ENCODE data around the gene SMAD3.
"Not testable (repeated sequence)": the region's sequence is repeated elsewhere in the genome, so short reads cannot be mapped to it uniquely, and the experiment has no call there.

The SMAD3 gene

DNA sequence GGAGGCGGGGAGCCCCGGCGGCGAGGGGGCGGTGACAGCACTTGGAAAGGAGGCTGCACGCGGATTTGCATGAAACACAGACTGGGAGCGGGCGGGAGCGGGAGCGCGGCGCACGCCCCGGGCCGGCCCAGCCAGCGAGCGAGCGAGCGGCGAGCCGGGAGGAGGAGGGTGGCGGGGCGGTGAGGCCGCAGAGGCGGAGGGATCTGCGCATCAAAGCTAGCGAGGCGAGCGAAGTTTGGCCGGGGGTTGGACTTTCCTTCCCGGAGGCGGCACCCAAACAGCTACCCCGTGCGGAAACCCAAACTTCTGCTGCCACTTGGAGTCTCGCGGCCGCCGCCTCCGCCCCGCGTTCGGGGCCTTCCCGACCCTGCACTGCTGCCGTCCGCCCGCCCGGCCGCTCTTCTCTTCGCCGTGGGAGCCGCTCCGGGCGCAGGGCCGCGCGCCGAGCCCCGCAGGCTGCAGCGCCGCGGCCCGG lies at the start of gene SMAD3:
Gene SMAD3, plus strand, starts transcription at position 72 of the 475 bp plus-strand sequence. CDS start 553 bp downstream, outside the sequence.
- DNase-seq (ENCODE audit: low spot score) = peak; percentile 92

DNA sequence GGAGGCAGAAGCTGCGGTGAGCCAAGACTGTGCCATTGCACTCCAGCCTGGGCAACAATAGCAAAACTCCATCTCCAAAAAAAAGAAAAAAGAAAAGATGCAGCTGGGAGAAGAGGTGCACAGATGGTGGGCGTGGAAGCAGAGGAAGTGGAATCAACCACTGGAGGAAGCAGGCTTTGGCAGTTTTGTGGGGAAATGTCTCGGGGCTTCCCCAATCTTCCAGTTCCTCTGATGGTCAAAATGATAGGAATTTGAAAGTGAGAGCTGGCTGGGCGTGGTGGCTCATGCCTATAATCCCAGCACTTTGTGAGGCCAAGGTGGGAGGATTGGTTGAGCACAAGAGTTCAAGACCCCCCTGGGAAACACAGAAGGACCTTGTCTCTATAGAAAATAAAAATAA lies 48.1 kb upstream of the SMAD3 start:
- DNase-seq (ENCODE audit: low spot score) = no peak

DNA sequence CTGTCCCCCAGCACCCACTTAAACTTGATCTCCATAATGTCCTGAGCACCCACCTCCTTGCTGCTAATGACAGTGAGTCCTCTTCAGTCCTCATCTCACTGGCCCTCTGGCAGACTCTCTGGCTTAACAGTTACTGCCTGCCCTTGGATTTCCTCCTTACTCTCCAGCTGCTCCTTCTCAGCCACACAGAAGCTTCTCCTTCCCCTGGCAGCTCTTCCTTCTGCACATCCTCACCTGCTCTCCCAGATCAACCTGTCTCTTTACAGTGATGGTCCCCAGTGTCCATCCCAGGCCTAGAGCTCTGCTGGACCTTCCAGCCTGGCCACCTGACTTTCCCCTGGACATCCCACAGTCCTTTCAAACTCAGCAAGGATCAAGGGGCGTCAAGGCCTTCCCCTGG lies 47.4 kb upstream of the SMAD3 start:
- DNase-seq (ENCODE audit: low spot score) = no peak

DNA sequence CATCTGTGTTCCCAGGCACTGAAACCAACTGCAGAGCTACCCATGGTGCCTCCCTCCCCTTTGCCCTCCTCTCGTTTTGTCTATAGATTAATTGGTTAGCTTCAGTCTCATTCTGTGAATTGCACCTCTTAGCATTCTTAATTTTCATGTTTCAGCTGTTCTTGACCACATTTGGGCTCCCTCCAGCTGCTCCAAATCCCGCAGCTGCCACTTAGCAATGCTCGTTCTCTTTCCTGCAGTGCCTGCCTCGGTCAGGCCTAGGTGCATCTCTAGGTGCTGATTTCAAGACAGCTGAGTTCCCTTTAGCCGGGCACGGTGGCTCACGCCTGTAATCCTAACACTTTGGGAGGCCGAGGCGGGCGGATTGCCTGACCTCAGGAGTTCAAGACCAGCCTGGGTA lies 47.0 kb upstream of the SMAD3 start:
- DNase-seq (ENCODE audit: low spot score) = no peak

DNA sequence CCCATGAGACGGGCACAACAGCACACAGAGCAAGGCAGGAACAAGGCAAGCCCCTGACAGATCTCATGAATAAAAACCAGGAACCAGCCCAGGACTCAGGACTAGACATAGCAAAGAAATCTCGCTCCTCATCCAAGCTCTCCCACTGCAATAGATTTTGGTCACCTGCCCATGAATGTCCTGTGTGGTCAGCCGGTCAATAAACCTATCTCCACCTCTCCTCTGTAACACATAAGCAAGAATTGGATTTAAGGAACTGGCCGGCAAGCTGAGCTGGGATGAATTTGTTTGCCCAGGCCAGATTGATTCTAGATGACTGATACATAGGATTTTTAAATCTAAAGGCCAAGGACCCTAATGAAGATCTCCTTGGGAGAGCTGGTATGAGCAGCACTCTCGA lies 46.3 kb upstream of the SMAD3 start:
- no peak for DNase-seq (ENCODE audit: low spot score)

DNA sequence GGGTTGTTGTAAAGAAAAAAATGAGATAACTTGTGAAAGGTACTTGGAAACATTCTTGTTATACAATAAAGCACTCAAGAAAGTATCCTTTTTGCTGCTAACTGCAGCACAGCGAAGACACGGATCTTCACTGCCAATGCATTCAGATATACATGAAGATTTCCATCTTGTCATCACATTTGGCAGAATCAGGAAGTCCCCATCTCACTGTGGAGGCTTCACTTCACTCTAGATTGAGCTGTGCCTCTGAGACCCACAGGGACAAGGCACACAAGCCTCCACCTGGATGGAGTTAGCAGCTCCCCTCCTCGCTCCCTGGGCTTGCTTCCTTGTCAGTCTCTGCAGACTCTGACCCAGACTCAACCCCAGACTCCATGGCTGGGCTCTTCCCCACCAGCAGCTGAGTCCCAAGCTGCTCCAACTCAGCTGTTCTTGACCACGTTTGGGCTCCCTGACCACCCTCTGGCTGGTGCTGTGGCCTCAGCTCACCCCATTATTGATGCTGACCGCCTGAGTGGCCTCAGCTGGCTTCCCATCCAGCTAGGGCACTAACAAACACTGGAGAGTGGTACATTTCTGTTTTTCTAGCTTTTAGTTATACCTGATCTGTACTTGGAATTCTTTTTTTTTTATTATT lies 45.4 kb upstream of the SMAD3 start:
- no peak for DNase-seq (ENCODE audit: low spot score)

DNA sequence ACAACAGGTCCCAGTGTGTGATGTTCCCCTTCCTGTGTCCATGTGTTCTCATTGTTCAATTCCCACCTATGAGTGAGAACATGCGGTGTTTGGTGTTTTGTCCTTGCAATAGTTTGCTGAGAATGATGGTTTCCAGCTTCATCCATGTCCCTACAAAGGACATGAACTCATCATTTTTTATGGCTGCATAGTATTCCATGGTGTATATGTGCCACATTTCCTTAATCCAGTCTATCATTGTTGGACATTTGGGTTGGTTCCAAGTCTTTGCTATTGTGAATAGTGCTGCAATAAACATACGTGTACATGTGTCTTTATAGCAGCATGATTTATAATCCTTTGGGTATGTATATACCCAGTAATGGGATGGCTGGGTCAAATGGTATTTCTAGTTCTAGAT lies 44.7 kb upstream of the SMAD3 start:
- DNase-seq (ENCODE audit: low spot score) = not testable (repeated sequence)

DNA sequence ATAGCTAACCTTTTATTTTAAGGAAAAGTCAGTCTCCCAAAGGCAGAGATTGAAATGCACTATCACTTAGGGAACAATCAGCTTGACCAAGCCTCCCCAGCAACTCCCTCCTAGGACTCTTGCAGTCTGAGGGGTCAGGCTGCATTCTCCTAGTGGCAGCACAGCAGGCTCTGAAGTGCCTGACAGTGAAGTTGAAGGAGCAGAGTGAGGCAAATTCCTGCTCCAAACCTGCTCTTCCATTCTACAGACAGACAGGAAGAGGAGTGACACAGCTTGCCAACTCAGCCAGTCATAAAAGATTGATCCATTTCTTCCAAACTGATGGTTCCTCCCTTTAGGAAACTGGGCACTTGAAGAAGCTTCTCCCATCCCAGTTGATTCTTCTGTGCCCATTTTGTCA lies 43.9 kb upstream of the SMAD3 start:
- no peak for DNase-seq (ENCODE audit: low spot score)

DNA sequence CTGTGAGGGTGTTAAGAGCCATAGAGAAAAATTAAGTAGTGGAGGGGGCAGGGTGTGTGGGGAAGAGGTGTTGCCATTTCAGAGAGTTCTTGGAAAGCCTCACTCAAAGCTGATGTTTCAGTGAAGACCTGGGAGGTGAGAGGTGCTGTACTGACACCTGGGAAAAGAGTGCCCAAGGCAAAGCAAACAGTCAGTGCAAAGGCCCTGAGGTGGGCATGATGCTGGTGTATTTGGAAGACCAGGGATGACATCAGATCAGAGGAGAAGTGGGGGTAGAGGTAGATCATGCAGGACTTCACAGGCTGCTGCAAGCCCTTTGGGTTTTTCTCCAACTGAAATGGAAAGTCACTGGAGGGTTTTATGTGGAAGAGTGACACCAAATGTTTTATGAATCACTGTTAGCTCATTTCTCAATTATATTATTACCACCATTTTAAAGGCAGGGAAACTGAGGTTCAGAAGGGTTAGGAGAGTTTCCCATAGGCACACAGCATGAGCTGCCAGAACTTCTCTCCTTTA lies 42.8 kb upstream of the SMAD3 start:
- no peak for DNase-seq (ENCODE audit: low spot score)

DNA sequence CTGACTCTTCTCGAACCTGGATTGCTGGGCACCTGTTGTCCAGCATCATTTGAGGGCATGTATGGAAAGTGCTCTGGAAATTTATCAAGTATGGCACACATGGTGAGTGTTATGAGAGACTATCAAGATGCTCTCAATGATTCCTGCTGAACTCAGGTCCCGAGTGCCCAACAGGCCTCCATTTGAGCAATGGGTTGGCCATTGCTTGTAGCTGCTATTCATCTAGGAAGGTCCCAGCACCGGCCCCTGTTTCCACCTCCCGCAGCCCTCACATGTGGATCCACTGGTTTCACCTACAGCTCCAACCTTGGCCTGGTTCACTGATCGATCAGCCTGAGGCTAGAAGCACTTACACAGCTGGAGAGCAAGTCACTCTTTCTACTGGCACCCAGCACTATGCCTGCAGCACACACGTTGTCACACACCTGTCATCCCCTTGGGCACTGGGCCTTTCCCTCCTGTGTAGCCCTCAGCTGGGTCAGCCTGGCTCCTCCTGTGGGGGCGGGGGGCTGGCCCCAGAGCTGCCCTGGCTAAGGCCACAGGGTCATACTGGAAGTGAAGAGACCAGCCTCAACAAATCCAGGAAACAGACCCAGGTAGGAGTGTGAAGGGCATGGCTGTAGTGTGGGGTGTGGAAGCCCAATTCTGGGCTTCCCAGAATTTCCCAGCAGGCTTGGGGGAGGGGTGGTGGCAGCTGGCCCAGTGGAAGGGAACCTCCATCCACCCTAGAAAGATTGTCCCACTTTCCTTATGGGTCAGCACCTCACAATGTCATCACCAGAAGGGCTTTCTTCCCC lies 41.7 kb upstream of the SMAD3 start:
- DNase-seq (ENCODE audit: low spot score) = no peak

DNA sequence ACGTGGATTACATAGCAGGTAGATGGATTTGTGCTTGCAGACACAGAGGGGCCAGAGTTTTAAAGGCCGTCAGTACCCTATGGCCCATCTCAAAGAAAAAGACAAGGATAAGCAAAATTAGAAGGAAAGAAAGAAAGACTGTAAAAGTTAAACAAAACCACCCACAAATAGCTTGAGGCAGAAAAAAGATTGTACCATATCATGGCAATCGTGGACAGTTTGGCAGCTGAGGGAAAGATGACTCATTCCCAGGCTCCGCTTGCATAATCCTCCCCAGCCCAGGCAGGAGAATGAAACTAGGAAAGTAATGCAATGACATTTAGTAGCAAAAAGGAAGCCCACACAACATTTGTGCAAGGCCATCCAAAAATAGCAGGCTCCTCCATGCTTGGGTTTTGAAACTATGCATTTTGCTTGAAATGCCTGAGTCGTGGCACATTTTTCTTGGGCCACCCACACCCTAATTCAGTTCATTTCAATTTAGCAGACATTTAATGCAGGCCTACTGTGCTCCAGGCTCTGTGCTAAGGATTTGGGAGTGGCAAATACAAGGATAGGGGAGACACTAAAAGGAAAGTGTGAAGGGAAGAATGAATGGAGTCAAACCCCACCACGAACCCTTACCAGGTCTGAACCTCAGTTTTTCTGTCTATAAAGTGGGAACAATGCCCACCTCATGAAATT lies 40.9 kb upstream of the SMAD3 start:
- DNase-seq (ENCODE audit: low spot score) = peak; percentile 88

DNA sequence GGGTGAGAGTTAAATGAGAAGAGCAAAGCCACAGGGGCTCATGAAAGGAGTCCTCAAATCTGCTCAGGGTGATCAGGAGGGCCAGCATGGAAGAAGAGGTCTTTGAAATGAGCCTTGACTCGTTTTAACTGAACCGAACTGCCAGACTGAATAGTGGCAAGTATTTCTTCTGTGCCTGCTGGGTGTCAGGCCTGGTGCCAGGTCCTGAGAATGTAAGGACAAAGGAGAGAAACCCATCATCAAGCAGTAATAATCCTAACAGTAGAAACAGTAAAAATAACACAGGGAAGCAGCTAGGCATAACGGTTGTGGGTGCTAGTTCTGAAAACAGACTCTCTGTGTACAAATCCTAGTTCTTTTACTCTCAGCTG lies 40.4 kb upstream of the SMAD3 start:
- no peak for DNase-seq (ENCODE audit: low spot score)

DNA sequence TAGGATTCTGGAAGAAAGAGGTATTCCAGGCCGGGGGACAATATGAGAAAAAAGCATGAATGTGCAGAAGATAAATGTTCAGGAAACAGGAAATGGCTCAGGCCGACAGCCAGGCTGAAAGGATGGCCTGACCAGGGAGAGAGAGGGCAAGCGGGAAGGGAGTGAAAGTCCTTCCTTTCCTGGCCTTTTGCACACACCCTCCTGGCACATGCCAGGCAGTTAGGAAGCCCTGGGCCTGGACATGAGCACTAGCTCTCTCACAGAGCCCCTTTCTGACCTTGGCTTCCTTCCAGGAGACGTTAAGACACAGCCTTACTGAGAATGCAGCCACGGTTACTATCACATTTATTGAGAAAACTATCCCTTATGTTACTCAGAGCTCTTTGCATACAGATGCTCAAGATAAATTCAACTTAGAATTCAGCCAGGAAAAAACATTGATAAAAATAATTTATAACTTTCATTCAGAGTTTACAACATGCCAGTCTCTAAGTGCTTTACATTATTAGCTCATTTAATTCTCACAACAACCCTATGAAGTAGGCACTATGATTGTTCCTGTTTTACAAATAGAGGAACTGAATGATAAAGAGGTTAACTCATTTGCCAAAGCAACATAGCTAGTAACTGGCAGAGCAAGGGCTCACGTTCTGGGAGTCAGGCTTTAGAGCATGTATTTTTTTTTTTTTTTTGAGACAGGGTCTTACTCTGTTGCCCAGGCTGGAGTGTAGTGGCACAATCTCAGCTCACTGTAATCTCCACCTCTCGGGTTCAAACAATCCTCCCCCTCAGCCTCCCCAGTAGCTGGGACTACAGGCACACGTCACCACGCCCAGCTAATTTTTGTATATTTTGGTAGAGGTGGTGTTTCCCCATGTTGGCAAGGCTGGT lies 39.4 kb upstream of the SMAD3 start:
- DNase-seq (ENCODE audit: low spot score) = peak; percentile 33

DNA sequence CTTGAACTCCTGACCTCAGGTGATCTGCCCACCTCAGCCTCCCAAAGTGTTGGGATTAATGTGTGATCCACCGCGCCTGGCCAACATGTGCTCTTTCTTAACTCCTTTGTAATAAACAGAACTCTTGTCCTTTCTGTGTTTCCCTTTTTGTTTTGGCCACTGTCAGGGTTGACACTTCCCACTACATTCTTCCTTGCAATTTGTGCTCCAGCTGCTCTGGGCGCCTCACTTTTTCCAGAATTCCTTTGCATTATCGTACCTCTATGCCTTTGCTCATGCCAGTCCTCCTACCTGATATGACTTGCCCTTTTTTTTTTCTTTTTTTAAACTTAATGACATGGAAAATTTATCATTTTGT lies 38.8 kb upstream of the SMAD3 start:
- DNase-seq (ENCODE audit: low spot score) = no peak

DNA sequence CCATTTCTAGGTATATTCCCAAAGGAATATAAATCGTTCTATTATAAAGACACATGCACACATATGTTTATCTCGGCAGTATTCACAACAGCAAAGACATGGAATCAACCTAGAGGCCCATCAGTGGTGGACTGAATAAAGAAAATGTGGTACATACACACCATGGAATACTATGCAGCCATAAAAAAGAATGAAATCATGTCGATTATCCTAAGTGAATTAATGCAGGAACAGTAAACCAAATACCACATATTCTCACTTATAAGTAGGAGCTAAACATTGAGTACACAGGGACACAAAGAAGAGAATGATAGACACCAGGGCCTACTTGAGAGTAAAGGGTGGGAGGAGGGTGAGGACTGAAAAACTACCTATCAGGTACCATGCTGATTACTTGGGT lies 37.0 kb upstream of the SMAD3 start:
- DNase-seq (ENCODE audit: low spot score) = not testable (repeated sequence)

DNA sequence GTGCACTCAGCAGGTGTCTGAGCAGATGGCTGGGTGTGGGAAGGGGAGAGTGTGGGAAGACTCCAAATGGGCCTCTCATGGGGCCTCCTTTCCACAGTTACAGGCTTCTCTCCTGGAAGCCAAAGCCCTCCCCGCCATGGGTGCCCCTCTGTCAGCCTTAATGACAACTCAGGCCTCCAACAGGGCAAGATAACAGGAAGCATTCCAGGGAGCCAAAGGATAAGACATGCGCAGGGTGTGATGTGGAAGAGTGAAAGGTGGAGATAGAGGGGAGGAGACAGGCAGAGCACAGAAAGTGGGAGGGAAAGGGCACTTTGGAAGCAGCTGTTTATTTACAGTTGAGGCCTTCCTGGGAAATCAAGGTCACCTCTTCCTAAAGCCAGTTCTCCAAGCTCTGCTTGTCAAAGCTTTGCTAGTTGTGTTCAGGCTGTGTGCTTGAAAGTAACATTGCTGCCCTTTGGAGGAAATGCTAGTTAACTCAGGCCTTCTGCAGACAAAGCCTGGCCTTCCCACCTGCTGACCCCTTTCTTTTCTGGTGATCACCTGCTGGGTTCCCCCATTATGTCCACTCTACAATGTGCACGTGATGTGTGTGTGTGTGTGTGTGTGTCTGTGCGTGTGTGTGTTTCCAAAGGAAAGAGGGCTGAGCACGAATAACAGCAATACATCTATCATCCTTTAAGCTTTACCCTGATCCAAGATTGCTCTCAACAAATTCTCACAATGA lies 35.2 kb upstream of the SMAD3 start:
- no peak for DNase-seq (ENCODE audit: low spot score)

DNA sequence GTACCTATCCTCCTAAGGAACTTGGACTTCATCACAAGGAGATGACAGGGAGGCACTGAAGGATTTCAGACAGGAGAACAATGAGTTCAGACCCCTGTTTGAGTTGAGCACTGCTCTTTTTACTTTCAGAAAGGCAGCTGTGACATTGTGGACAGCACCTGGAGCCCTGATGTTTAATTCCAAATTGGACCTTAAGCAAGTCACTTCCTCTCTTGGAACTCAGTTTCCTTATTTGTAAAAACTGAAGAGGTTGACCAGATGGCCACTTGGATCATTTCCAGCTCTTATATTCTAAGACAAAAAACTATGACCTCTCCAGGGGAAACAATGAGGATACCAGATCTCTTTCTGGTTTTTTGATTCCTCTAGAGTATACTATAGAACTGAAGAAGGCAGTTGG lies 34.1 kb upstream of the SMAD3 start:
- DNase-seq (ENCODE audit: low spot score) = no peak

DNA sequence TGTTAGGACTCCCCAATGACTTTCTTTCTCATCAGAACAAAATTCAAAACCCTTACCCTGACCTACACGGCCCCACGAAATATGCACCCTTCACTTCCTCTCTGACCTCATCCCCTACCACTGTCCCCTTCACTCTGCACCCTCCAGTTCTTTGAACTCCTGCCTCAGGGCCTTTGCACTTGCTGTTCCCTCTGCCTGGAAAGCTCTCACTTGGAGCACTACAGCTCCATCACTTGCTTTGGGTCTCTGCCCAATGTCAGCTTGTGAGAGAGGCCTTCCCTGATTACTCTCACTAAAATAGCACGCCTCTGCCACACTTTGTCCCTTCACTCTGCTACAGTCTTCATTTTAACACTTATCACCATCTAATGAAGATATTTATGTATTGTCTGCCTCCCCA lies 32.8 kb upstream of the SMAD3 start:
- no peak for DNase-seq (ENCODE audit: low spot score)

DNA sequence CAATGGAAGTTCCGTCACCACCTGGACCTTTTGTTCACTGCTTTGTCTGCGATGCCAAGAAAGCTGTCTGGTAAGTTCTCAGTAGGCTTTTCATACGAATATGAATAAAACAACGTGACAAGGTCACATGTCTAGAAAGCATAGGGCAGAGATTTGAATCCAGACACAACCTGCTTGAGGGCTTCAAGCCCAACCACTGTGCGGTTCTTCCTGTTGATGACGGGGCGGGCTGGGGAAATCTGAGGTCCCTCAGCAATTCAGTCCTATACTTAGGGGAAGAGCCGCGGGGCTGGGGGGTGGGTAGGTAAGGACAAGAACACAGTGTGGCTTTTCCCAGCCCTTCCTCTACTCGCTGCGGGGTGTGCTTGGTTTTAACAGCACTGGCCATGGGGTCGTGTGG lies 32.4 kb upstream of the SMAD3 start:
- DNase-seq (ENCODE audit: low spot score) = no peak

DNA sequence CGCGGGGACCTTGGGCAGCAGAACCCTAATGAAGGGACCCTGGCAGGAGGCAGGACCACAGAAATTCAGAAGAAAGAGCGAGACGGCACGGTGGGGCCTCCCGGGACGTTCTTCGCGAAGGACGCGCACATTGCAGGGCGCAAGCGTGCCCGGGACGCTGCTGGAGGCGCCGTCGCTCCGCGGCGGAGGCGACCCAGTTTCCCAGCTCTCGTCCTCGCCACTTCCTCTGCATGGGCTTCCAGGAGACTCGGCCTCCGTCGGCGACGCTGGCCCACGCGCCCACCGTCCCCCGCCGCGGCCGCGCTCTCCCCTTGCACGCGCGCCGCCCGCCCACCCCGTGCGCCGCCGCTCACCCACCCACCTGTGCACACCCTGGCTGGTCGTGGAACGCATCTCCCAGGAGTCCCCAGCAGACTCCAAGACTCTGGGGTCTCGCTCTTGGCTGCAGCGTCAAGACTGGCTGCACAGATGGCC lies 31.8 kb upstream of the SMAD3 start:
- no peak for DNase-seq (ENCODE audit: low spot score)

DNA sequence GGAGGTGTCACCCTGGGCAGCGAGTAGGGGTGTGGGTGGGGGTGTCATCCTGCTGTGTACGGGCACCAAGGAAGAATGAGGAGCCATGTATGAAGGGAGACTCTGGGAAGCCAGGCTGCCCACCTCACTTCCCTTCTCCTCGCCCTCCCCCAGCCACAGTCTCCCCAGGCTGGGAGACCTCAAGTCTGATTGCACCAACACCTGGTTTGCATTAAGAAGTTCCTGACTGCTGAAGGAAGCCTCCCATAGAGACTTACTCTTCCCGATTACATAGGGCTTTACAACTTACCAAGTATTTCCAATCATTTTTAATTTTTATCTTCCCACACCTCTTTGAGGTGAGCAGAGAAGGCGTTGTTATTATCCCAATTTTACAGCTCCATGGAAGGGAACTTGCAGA lies 29.5 kb upstream of the SMAD3 start:
- DNase-seq (ENCODE audit: low spot score) = no peak

Data from LoVo (cell line).